HUES48 (cell line): ENCODE measurements around the gene FAM131A.

Source experiments
- H3K27ac ChIP-seq: one replicate; pipeline ENCODE4 v1.7.0; 2013; ENCODE audit warnings: low read depth, low read length, inconsistent platforms
- H3K27me3 ChIP-seq: 2 replicates; pipeline ENCODE4 v1.6.1; 2013; ENCODE audit warnings: mild to moderate bottlenecking, low read length; ENCODE audit not compliant: control insufficient read depth, insufficient read depth
- H3K36me3 ChIP-seq: 2 replicates; pipeline ENCODE4 v1.6.1; 2013; ENCODE audit warnings: low read length; ENCODE audit not compliant: control insufficient read depth, insufficient read depth
- H3K4me1 ChIP-seq: 2 replicates; pipeline ENCODE4 v1.6.1; 2013; ENCODE audit warnings: mild to moderate bottlenecking, low read length; ENCODE audit not compliant: control insufficient read depth, insufficient read depth
- H3K4me3 ChIP-seq: 2 replicates; pipeline ENCODE4 v1.5.1; 2013; ENCODE audit warnings: mild to moderate bottlenecking, low read depth, low read length
- H3K9ac ChIP-seq: 2 replicates; pipeline ENCODE4 v1.6.1; 2013; ENCODE audit warnings: mild to moderate bottlenecking, low read depth, low read length, moderate library complexity
- H3K9me3 ChIP-seq: 2 replicates; pipeline ENCODE4 v1.6.1; 2013; ENCODE audit warnings: low read length; ENCODE audit not compliant: control insufficient read depth, insufficient read depth

Gene FAM131A

DNA sequence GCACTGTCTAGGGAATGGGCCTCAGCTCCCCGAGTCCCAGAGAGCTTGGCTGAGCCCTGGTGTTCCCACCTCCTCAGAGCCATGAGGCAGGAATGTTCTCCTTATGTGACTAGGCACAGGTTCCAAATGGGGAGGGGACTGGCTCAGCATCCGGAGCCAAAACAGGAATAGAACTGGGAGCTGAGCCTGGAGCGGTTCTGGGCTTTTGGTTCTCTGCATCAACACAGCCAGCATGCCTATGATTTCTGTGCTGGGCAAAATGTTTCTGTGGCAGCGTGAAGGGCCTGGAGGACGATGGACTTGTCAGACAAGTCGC lies at the start of gene FAM131A:
Gene FAM131A, plus strand, starts transcription at position 202 of the 316 bp plus-strand sequence. Its CDS starts 31 bp downstream, at position 233.
- H3K9ac ChIP-seq, result peak within 1 kb of the TSS; percentile 83
- H3K36me3 ChIP-seq, result peaks cover 29% of the 10 kb centered on the region
- peak within 1 kb of the TSS; percentile 91 for H3K4me3 ChIP-seq
- H3K27ac ChIP-seq, result peak within 1 kb of the TSS; percentile 97
- H3K27me3 ChIP-seq, result no peaks in the 10 kb centered on the region
- peaks cover 25% of the 10 kb centered on the region for H3K4me1 ChIP-seq
- no peaks in the 10 kb centered on the region for H3K9me3 ChIP-seq

- H3K9ac ChIP-seq, result no peak overlapping the region
- H3K27me3 ChIP-seq, result no peaks in the 10 kb centered on the region
- H3K36me3 ChIP-seq, result no peaks in the 10 kb centered on the region
- H3K4me1 ChIP-seq, result no peaks in the 10 kb centered on the region
- H3K9me3 ChIP-seq, result no peaks in the 10 kb centered on the region
- no peak overlapping the region for H3K4me3 ChIP-seq
- H3K27ac ChIP-seq, result no peak overlapping the region
Measured at GRCh38 chr3:184289426-184289938, 47.9 kb upstream of the FAM131A start.

DNA sequence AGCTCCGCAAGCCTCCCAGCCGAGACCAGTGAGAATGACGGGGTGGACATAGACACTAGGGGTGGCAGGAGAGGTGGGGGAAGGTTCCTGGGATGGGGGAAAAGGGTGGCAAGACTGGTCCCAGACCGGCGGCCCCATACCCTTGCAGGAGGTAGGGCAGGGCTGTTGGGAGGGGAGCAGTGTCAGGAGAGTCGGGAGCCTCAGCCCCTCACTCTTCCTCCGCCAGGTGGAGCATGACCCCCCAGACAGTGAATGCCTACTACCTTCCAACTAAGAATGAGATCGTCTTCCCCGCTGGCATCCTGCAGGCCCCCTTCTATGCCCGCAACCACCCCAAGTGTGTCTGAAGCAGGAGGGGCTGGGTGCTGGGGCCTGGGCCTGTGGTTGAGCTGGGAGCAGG lies 47.1 kb upstream of the FAM131A start:
- Histone ChIP-seq H3K27me3 (no peaks in the 10 kb centered on the region), H3K9ac (no peak overlapping the region), H3K9me3 (no peaks in the 10 kb centered on the region), H3K4me1 (no peaks in the 10 kb centered on the region), H3K27ac (no peak overlapping the region), H3K36me3 (no peaks in the 10 kb centered on the region), H3K4me3 (no peak overlapping the region)

DNA sequence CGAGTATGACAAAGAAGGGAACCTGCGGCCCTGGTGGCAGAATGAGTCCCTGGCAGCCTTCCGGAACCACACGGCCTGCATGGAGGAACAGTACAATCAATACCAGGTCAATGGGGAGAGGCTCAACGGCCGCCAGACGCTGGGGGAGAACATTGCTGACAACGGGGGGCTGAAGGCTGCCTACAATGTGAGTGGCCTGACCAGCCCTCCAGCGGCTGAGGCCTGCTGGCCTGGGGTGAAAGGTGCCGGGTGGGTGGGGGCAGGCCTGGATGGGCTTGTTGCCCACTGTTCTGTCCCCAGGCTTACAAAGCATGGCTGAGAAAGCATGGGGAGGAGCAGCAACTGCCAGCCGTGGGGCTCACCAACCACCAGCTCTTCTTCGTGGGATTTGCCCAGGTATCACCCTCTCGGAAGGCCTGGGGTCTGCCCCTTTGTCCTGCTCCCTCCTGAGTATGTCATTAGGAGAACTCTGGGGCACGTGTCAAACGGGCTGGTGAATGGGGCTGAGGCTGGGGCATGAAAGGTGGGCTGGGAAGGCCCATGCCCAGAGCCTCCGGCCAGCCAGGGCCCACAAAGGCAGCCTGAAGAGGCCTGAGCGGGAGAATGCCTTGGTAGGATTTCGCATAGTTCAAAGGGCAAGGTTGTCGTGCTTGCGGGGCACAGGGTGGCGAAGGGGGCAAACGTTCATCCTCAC lies 46.2 kb upstream of the FAM131A start:
- H3K9me3 ChIP-seq, result no peaks in the 10 kb centered on the region
- H3K36me3 ChIP-seq, result no peaks in the 10 kb centered on the region
- H3K27ac ChIP-seq, result no peak overlapping the region
- H3K27me3 ChIP-seq, result no peaks in the 10 kb centered on the region
- no peaks in the 10 kb centered on the region for H3K4me1 ChIP-seq
- H3K4me3 ChIP-seq, result no peak overlapping the region
- H3K9ac ChIP-seq, result no peak overlapping the region

DNA sequence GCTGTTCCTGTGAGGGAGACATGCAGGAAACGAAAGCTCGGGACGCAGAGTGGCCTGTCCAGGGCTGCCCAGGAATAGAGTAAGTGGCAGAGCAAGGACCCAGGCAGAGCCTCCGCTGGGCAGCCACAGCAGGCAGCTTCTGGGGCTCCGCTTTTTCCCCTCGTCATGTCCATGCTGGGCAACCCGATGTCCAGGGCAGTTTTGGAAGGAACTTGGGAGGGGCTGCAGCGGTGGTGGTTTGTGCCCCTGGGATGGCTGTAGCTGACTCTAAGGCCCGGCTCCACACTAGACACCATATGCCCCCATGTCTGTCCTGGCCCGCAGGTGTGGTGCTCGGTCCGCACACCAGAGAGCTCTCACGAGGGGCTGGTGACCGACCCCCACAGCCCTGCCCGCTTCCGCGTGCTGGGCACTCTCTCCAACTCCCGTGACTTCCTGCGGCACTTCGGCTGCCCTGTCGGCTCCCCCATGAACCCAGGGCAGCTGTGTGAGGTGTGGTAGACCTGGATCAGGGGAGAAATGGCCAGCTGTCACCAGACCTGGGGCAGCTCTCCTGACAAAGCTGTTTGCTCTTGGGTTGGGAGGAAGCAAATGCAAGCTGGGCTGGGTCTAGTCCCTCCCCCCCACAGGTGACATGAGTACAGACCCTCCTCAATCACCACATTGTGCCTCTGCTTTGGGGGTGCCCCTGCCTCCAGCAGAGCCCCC lies 45.5 kb upstream of the FAM131A start:
- Histone ChIP-seq H3K9ac (no peak overlapping the region), H3K9me3 (no peaks in the 10 kb centered on the region), H3K36me3 (no peaks in the 10 kb centered on the region), H3K4me3 (no peak overlapping the region), H3K27ac (no peak overlapping the region), H3K27me3 (no peaks in the 10 kb centered on the region), H3K4me1 (no peaks in the 10 kb centered on the region)

DNA sequence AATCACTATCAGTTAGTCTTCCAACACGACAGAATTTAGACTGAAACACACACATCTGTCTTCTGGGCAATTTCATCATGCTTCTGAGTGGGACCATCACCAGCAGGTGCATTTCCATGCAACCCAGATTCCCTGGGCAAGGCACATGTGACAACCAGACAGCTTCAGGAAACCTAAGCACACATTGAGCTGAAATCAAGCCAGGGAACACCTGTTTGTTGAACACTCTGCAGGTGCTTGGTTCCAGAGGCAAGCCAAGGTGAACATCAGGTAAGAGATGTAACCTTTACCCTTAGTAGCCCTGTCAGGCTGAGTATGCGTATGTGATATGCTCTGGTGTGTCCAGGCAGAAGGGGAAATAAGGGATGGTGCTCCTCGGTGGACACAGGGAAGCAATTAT lies 41.6 kb upstream of the FAM131A start:
- H3K36me3 ChIP-seq, result peaks cover 8% of the 10 kb centered on the region
- H3K4me1 ChIP-seq, result no peaks in the 10 kb centered on the region
- no peak overlapping the region for H3K4me3 ChIP-seq
- no peaks in the 10 kb centered on the region for H3K27me3 ChIP-seq
- no peak overlapping the region for H3K27ac ChIP-seq
- H3K9me3 ChIP-seq, result no peaks in the 10 kb centered on the region
- H3K9ac ChIP-seq, result no peak overlapping the region

DNA sequence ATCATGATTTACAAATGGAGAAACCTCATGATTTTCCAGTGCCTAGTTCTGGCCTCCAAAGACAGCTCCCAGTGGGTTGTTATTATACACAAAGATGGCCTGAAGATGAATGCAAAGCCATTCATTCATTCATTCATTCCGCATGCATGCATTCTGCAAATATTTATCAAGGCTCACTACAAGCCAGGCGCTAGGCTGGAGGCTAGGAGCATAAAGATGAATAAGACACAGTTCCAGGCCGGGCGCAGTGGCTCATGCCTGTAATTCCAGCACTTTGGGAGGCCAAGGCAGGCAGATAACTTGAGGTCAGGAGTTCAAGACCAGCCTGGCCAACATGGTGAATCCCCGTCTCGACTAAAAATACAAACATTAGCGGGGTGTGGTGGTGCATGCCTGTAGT lies 40.8 kb upstream of the FAM131A start:
- Histone ChIP-seq H3K9ac (no peak overlapping the region), H3K4me1 (no peaks in the 10 kb centered on the region), H3K4me3 (no peak overlapping the region), H3K36me3 (peaks cover 15% of the 10 kb centered on the region), H3K27ac (no peak overlapping the region), H3K9me3 (no peaks in the 10 kb centered on the region), H3K27me3 (no peaks in the 10 kb centered on the region)

GRCh38 chr3:184298759-184299487 lies 38.5 kb upstream of the FAM131A start, which contains the start of gene PSMD2:
Gene PSMD2, plus strand, starts transcription at chr3:184299241. Its CDS starts 26 bp downstream, at chr3:184299267.
- peak within 1 kb of the TSS; percentile 98 for H3K4me3 ChIP-seq
- peak within 1 kb of the TSS; percentile 87 for H3K9ac ChIP-seq
- peak within 1 kb of the TSS; percentile 89 for H3K27ac ChIP-seq
- H3K9me3 ChIP-seq, result no peaks in the 10 kb centered on the region
- H3K36me3 ChIP-seq, result peaks cover 38% of the 10 kb centered on the region
- H3K4me1 ChIP-seq, result no peaks in the 10 kb centered on the region
- H3K27me3 ChIP-seq, result no peaks in the 10 kb centered on the region

GRCh38 chr3:184299488-184300377 lies 37.7 kb upstream of the FAM131A start:
- Histone ChIP-seq H3K4me1 (no peaks in the 10 kb centered on the region), H3K27ac (peak overlapping the region; percentile 78), H3K4me3 (peak overlapping the region; percentile 98), H3K9me3 (no peaks in the 10 kb centered on the region), H3K9ac (peak overlapping the region; percentile 87), H3K27me3 (no peaks in the 10 kb centered on the region), H3K36me3 (peaks cover 47% of the 10 kb centered on the region)

DNA sequence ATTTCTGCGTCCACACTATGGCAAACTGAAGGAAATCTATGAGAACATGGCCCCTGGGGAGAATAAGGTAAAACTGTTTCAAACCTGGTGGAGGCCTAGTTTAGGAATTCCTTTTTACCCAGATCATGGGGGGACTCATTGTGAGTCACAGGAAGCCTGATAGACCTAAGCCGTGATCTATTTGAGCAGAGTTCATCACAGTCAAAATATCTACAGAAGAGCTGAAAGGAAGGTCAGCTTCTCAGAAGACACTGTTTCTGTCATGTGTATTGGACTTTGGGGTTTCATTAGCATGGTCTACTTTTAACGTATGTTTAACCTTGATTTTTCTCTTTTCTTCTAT lies 37.1 kb upstream of the FAM131A start:
- Histone ChIP-seq H3K4me1 (no peaks in the 10 kb centered on the region), H3K36me3 (peaks cover 52% of the 10 kb centered on the region), H3K27ac (peak overlapping the region; percentile 78), H3K4me3 (peak overlapping the region; percentile 98), H3K27me3 (no peaks in the 10 kb centered on the region), H3K9ac (no peak overlapping the region), H3K9me3 (no peaks in the 10 kb centered on the region)
